Measurements from ENCODE around the gene IL11.

IL11 gene

GRCh38 chr19:55379174-55379573, 8.9 kb upstream of the IL11 start:
- H3K4me1 ChIP-seq (ENCODE audit: insufficient read depth, low read length) = peaks cover 6% of the 10 kb centered on the region
- H3K4me3 ChIP-seq (ENCODE audit: low read depth in 1 of 2, low read length in 2 of 2) = no peak overlapping the region
- no peak overlapping the region for H3K27ac ChIP-seq (ENCODE audit: low read depth, low read length)
- no peaks in the 10 kb centered on the region for H3K36me3 ChIP-seq (ENCODE audit: insufficient read depth, low read length)
- H3K9me3 ChIP-seq (ENCODE audit: low read length) = no peaks in the 10 kb centered on the region
- H3K9ac ChIP-seq (ENCODE audit: low read length) = no peak overlapping the region
- H3K27me3 ChIP-seq (ENCODE audit: control insufficient read depth in 1 of 2, insufficient read depth in 2 of 2, low read length in 2 of 2) = peaks cover 16 to 39% of the 10 kb centered on the region in 2 donors

- no peaks in the 10 kb centered on the region for H3K4me1 ChIP-seq (ENCODE audit: insufficient read depth, low read length)
- no peaks in the 10 kb centered on the region for H3K9me3 ChIP-seq (ENCODE audit: low read length)
- H3K4me3 ChIP-seq (ENCODE audit: low read depth in 1 of 2, low read length in 2 of 2) = peak overlapping the region in 1 of 2 donors; percentile 32
- no peak overlapping the region for H3K9ac ChIP-seq (ENCODE audit: low read length)
- peaks cover 23 to 55% of the 10 kb centered on the region in 2 donors for H3K27me3 ChIP-seq (ENCODE audit: control insufficient read depth in 1 of 2, insufficient read depth in 2 of 2, low read length in 2 of 2)
- H3K36me3 ChIP-seq (ENCODE audit: insufficient read depth, low read length) = no peaks in the 10 kb centered on the region
- H3K27ac ChIP-seq (ENCODE audit: low read depth, low read length) = no peak overlapping the region
Observed at GRCh38 chr19:55377356-55378131, 7.3 kb upstream of the IL11 start.

- no peaks in the 10 kb centered on the region for H3K36me3 ChIP-seq (ENCODE audit: insufficient read depth, low read length)
- H3K9me3 ChIP-seq (ENCODE audit: low read length) = no peaks in the 10 kb centered on the region
- H3K27me3 ChIP-seq (ENCODE audit: control insufficient read depth in 1 of 2, insufficient read depth in 2 of 2, low read length in 2 of 2) = peaks cover 32 to 64% of the 10 kb centered on the region in 2 donors
- no peak within 1 kb of the TSS for H3K27ac ChIP-seq (ENCODE audit: low read depth, low read length)
- no peaks in the 10 kb centered on the region for H3K4me1 ChIP-seq (ENCODE audit: insufficient read depth, low read length)
- H3K4me3 ChIP-seq (ENCODE audit: low read depth in 1 of 2, low read length in 2 of 2) = peak within 1 kb of the TSS in 1 of 2 donors; percentile 32
- H3K9ac ChIP-seq (ENCODE audit: low read length) = no peak within 1 kb of the TSS
Observed at GRCh38 chr19:55376241-55376933, 6.1 kb upstream of the IL11 start, which contains the start of gene TMEM190. TMEM190 (plus strand) TSS chr19:55376826; CDS start chr19:55376854, 28 bp downstream.

GRCh38 chr19:55373993-55374757, 3.9 kb upstream of the IL11 start:
- peaks cover 38 to 80% of the 10 kb centered on the region in 2 donors for H3K27me3 ChIP-seq (ENCODE audit: control insufficient read depth in 1 of 2, insufficient read depth in 2 of 2, low read length in 2 of 2)
- no peaks in the 10 kb centered on the region for H3K4me1 ChIP-seq (ENCODE audit: insufficient read depth, low read length)
- no peak overlapping the region for H3K9ac ChIP-seq (ENCODE audit: low read length)
- no peaks in the 10 kb centered on the region for H3K36me3 ChIP-seq (ENCODE audit: insufficient read depth, low read length)
- H3K9me3 ChIP-seq (ENCODE audit: low read length) = no peaks in the 10 kb centered on the region
- H3K27ac ChIP-seq (ENCODE audit: low read depth, low read length) = no peak overlapping the region
- H3K4me3 ChIP-seq (ENCODE audit: low read depth in 1 of 2, low read length in 2 of 2) = no peak overlapping the region

GRCh38 chr19:55373306-55373992, 3.2 kb upstream of the IL11 start:
- no peaks in the 10 kb centered on the region for H3K4me1 ChIP-seq (ENCODE audit: insufficient read depth, low read length)
- no peak overlapping the region for H3K27ac ChIP-seq (ENCODE audit: low read depth, low read length)
- H3K9ac ChIP-seq (ENCODE audit: low read length) = no peak overlapping the region
- no peaks in the 10 kb centered on the region for H3K9me3 ChIP-seq (ENCODE audit: low read length)
- no peak overlapping the region for H3K4me3 ChIP-seq (ENCODE audit: low read depth in 1 of 2, low read length in 2 of 2)
- no peaks in the 10 kb centered on the region for H3K36me3 ChIP-seq (ENCODE audit: insufficient read depth, low read length)
- H3K27me3 ChIP-seq (ENCODE audit: control insufficient read depth in 1 of 2, insufficient read depth in 2 of 2, low read length in 2 of 2) = peaks cover 38 to 87% of the 10 kb centered on the region in 2 donors

GRCh38 chr19:55372316-55373081, 2.2 kb upstream of the IL11 start:
- no peaks in the 10 kb centered on the region for H3K36me3 ChIP-seq (ENCODE audit: insufficient read depth, low read length)
- no peaks in the 10 kb centered on the region for H3K4me1 ChIP-seq (ENCODE audit: insufficient read depth, low read length)
- no peaks in the 10 kb centered on the region for H3K9me3 ChIP-seq (ENCODE audit: low read length)
- H3K27me3 ChIP-seq (ENCODE audit: control insufficient read depth in 1 of 2, insufficient read depth in 2 of 2, low read length in 2 of 2) = peaks cover 38 to 91% of the 10 kb centered on the region in 2 donors
- no peak overlapping the region for H3K4me3 ChIP-seq (ENCODE audit: low read depth in 1 of 2, low read length in 2 of 2)
- H3K9ac ChIP-seq (ENCODE audit: low read length) = no peak overlapping the region
- H3K27ac ChIP-seq (ENCODE audit: low read depth, low read length) = no peak overlapping the region

GRCh38 chr19:55369653-55370304, 484 bp downstream of the IL11 start:
- H3K9ac ChIP-seq (ENCODE audit: low read length) = no peak overlapping the region
- H3K36me3 ChIP-seq (ENCODE audit: insufficient read depth, low read length) = no peaks in the 10 kb centered on the region
- H3K4me1 ChIP-seq (ENCODE audit: insufficient read depth, low read length) = no peaks in the 10 kb centered on the region
- no peaks in the 10 kb centered on the region for H3K9me3 ChIP-seq (ENCODE audit: low read length)
- H3K27me3 ChIP-seq (ENCODE audit: control insufficient read depth in 1 of 2, insufficient read depth in 2 of 2, low read length in 2 of 2) = peaks cover 22 to 67% of the 10 kb centered on the region in 2 donors
- no peak overlapping the region for H3K4me3 ChIP-seq (ENCODE audit: low read depth in 1 of 2, low read length in 2 of 2)
- no peak overlapping the region for H3K27ac ChIP-seq (ENCODE audit: low read depth, low read length)

- no peak overlapping the region for H3K4me3 ChIP-seq (ENCODE audit: low read depth in 1 of 2, low read length in 2 of 2)
- peaks cover 20 to 59% of the 10 kb centered on the region in 2 donors for H3K27me3 ChIP-seq (ENCODE audit: control insufficient read depth in 1 of 2, insufficient read depth in 2 of 2, low read length in 2 of 2)
- H3K4me1 ChIP-seq (ENCODE audit: insufficient read depth, low read length) = no peaks in the 10 kb centered on the region
- H3K27ac ChIP-seq (ENCODE audit: low read depth, low read length) = no peak overlapping the region
- H3K36me3 ChIP-seq (ENCODE audit: insufficient read depth, low read length) = no peaks in the 10 kb centered on the region
- H3K9ac ChIP-seq (ENCODE audit: low read length) = no peak overlapping the region
- H3K9me3 ChIP-seq (ENCODE audit: low read length) = no peaks in the 10 kb centered on the region
Observed at GRCh38 chr19:55368701-55369563, 1.3 kb downstream of the IL11 start.

- H3K27me3 ChIP-seq (ENCODE audit: control insufficient read depth in 1 of 2, insufficient read depth in 2 of 2, low read length in 2 of 2) = peaks cover 16 to 51% of the 10 kb centered on the region in 2 donors
Observed at GRCh38 chr19:55368106-55368505, 2.2 kb downstream of the IL11 start.

More at GRCh38 chr19:55368106-55368505, 2.2 kb downstream of the IL11 start:
- no peaks in the 10 kb centered on the region for H3K9me3 ChIP-seq (ENCODE audit: low read length)
- no peak overlapping the region for H3K4me3 ChIP-seq (ENCODE audit: low read depth in 1 of 2, low read length in 2 of 2)
- no peaks in the 10 kb centered on the region for H3K4me1 ChIP-seq (ENCODE audit: insufficient read depth, low read length)
- no peak overlapping the region for H3K27ac ChIP-seq (ENCODE audit: low read depth, low read length)
- H3K9ac ChIP-seq (ENCODE audit: low read length) = no peak overlapping the region
- no peaks in the 10 kb centered on the region for H3K36me3 ChIP-seq (ENCODE audit: insufficient read depth, low read length)
